Gastrocnemius medialis (tissue), 4 donors: ENCODE measurements around the gene ZNF287. TPM values are rescaled to one million over a fixed set of nuclear protein-coding genes. Genes with fewer than 3 reads are reported as not detected.
A peak's percentile ranks its signal among the peaks of the same experiment; 100 is the strongest.

Source experiments
- ATAC-seq, 2 donors: fragments of 150-250 bp; one replicate each; pipeline ENCODE4 v1.9.1; 2016
- DNase-seq, 2 donors: peaks; one replicate each; pipeline ENCODE4 v3.0.0-alpha.2; 2019
- H3K27ac ChIP-seq, 4 donors: fragments of 200-600 bp; sonication (generic); 1 replicate in 1 of 4; 2 replicates in 3 of 4; pipeline ENCODE4 v1.5.1; 2016 to 2018; ENCODE audit warnings: mild to moderate bottlenecking in 2 of 4, moderate library complexity in 1 of 4
- H3K27me3 ChIP-seq, 3 donors: fragments of 200-600 bp; sonication (generic) in 2 of 3; 1 replicate in 1 of 3; 2 replicates in 2 of 3; pipeline versions ENCODE4 v1.5.1 to v1.6.0; 2016 to 2019; ENCODE audit warnings: mild to moderate bottlenecking in 1 of 3, moderate library complexity in 1 of 3
- H3K36me3 ChIP-seq, 2 donors: fragments of 200-600 bp; sonication (generic) in 1 of 2; one replicate each; pipeline ENCODE4 v1.5.1; 2017 to 2018
- H3K4me1 ChIP-seq, 2 donors: fragments of 200-600 bp; sonication (generic) in 1 of 2; one replicate each; pipeline ENCODE4 v1.5.1; 2016 to 2017; ENCODE audit warnings: mild to moderate bottlenecking in 2 of 2
- H3K4me3 ChIP-seq, 4 donors: fragments of 200-600 bp; sonication (generic) in 3 of 4; 1 replicate in 1 of 4; 2 replicates in 3 of 4; pipeline ENCODE4 v1.5.1; 2016 to 2019; ENCODE audit warnings: mild to moderate bottlenecking in 2 of 4
- H3K9me3 ChIP-seq, 3 donors: fragments of 200-600 bp; sonication (generic) in 2 of 3; 1 replicate in 1 of 3; 2 replicates in 2 of 3; pipeline ENCODE4 v1.5.1; 2016 to 2019
- POLR2A ChIP-seq, 2 donors: fragments of 450-650 bp; IDR thresholded peaks; one replicate each; pipeline ENCODE4 v1.6.1; 2017; ENCODE audit warnings: antibody characterized with exemption in 2 of 2, mild to moderate bottlenecking in 2 of 2, moderate library complexity in 2 of 2
- in situ Hi-C, 4 donors: fragments of 200-750 bp; cut with MboI; loops; one replicate each; pipeline versions ENCODE4 v1.15.0 to v1.8.0; 2017; ENCODE audit warnings: low sequenced_read_pairs in 4 of 4
- intact Hi-C: fragments of 100-400 bp; cut with DNase I; formaldehyde crosslinking; loops from one replicate; pipeline ENCODE4 v1.15.1; 2023; ENCODE audit warnings: low total_unique reads
- total RNA-seq, 4 donors: library from RNA; depleted of rRNA; stranded (reverse); fragments of >200 nt; gene quantifications; one replicate each; pipeline versions ENCODE4 v1.1.0 to v1.2.3, GENCODE V29; 2016
- TF ChIP-seq, protein P1 (sequence below), 5 experiments: fragments of 450-650 bp in 3 of 5; fragments of 200-600 bp in 2 of 5; sonication (generic) in 2 of 5; IDR thresholded peaks in 4 of 5; conservative IDR thresholded peaks in 1 of 5; 1 replicate in 4 of 5; 2 replicates in 1 of 5; pipeline ENCODE4 v1.5.1; 2016 to 2019; ENCODE audit warnings: antibody characterized with exemption in 5 of 5, mild to moderate bottlenecking in 3 of 5, moderate library complexity in 3 of 5

ZNF287 gene
- total RNA-seq, 4 donors from 2014 or later, result 1.5 to 7.2 (median 4.9) TPM

DNA sequence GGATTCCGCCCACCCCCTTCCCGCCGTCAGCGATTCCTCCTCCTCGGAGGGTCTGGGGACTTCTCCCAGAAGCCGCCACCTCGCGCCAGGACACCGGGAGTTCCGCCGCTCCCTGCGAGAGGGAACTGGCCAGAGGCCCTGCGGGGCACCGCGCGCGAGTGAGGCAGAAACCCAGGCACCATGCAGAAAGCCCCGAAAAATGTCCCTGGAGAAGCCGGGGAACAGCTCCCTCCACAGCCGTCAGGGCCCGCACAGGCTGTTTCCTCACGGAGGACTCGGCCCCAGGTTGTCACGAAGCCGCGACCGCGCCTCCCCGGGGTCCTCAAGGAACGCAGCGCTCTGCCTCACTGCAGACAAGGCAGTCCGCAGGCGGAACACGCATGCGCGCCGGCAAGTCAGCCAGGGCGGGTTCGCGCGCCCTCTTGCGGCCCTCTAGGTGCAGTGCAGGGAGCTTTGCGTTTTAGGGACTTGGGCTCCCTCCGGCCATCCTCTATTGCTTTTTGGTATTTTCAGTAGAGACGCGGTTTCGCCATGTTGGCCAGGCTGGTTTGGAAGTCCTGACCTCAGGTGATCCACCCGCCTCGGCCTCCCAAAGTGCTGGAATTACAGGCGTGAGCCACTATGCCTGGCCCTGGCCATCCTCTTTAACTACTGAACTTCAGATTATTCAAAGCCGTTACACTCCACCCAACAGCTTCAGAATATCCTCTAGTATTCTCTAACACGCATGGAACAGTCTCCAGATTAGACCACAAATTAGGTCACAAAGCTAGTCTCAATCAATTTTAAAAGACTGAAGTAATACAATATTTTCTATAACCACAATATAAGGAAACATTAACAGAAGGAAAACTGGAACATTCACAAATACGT is 20.3 kb upstream of the ZNF287 start:
- H3K27ac ChIP-seq, result peak overlapping the region; percentile 35 to 62 (median 55)

GRCh38 chr17:16585796-16586195 is 16.8 kb upstream of the ZNF287 start:
- peak in 1 of 2 donors; percentile 13 for DNase-seq
- intact Hi-C loops, result no loop called here

More for the DNA sequence above, 20.3 kb upstream of the ZNF287 start:
- peak; percentile 90 to 92 for ATAC-seq
- intact Hi-C loops (loop anchor here (1.0 to 2.0 kb wide), 2 partner anchors 54 to 63 kb away; partner anchors contain the start of gene ZNF624), in situ Hi-C loops (loop anchor here in 3 of 4 donors (10.0 to 25.0 kb wide), 2 partner anchors 55 to 398 kb away; no protein-coding TSS in a partner anchor)
- Histone ChIP-seq H3K27me3 (peaks cover 0 to 3% (median 0%) of the 10 kb centered on the region in 3 donors), H3K9me3 (no peaks in the 10 kb centered on the region), H3K4me3 (peak overlapping the region; percentile 64 to 79 (median 68)), H3K4me1 (peaks cover 4 to 8% of the 10 kb centered on the region in 2 donors), H3K36me3 (no peaks in the 10 kb centered on the region)
- no peak for TF ChIP-seq POLR2A (IDR thresholded peaks at IDR 0.05)
- TF ChIP-seq, protein P1, sequence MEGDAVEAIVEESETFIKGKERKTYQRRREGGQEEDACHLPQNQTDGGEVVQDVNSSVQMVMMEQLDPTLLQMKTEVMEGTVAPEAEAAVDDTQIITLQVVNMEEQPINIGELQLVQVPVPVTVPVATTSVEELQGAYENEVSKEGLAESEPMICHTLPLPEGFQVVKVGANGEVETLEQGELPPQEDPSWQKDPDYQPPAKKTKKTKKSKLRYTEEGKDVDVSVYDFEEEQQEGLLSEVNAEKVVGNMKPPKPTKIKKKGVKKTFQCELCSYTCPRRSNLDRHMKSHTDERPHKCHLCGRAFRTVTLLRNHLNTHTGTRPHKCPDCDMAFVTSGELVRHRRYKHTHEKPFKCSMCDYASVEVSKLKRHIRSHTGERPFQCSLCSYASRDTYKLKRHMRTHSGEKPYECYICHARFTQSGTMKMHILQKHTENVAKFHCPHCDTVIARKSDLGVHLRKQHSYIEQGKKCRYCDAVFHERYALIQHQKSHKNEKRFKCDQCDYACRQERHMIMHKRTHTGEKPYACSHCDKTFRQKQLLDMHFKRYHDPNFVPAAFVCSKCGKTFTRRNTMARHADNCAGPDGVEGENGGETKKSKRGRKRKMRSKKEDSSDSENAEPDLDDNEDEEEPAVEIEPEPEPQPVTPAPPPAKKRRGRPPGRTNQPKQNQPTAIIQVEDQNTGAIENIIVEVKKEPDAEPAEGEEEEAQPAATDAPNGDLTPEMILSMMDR (IDR thresholded peaks at IDR 0.05 in 4 of 5, conservative IDR thresholded peaks at IDR 0.05 in 1 of 5), result peak; percentile 91 to 100 (median 92)
- peak; percentile 79 to 84 for DNase-seq

DNA sequence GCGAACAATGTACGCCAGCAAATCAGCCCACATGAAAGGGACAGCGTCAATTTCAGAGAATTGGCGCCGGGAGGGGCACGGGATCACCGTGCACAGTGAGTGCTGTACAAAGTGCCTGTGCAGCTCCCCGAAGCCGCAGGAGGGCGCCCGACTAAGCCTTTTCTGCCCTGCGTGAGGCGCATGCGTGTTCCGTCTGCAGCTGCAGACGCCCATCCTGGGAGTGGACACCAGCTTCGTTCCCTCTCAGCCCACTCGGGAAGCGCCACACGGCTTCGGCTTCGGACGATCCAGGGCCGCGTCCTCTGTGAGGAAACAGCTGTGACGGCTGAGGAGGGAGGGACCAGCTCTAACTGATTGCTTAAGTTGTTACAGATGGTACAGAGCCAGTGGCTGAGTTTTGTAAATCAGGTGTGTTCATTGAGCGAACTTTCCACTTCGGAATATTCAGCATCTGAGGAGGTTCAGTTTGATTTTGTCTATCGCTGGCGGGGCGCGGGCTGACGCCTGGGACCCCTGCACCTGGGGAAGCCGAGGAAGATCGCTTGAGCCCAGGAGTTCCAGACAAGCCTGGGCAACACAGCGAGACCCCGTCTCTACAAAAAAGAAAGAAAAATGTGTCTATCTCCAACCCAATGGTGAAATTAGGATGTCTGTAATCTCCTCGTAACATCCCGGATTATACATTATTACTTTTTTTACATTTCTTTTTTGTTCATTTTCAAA is 15.4 kb upstream of the ZNF287 start:
- ATAC-seq (peak; percentile 82 to 87), DNase-seq (peak; percentile 77 to 84)
- Histone ChIP-seq H3K9me3 (no peaks in the 10 kb centered on the region), H3K4me1 (peaks cover 10 to 12% of the 10 kb centered on the region in 2 donors), H3K4me3 (peak overlapping the region; percentile 38 to 51 (median 42)), H3K36me3 (no peaks in the 10 kb centered on the region), H3K27me3 (peaks cover 0 to 8% (median 4%) of the 10 kb centered on the region in 3 donors), H3K27ac (peak overlapping the region; percentile 7 to 51 (median 16))
- TF ChIP-seq, protein P1 (IDR thresholded peaks at IDR 0.05 in 4 of 5, conservative IDR thresholded peaks at IDR 0.05 in 1 of 5), result peak; percentile 69 to 91 (median 77)
- TF ChIP-seq POLR2A (IDR thresholded peaks at IDR 0.05), result no peak
- in situ Hi-C loops, result loop anchor here in 3 of 4 donors (10.0 to 25.0 kb wide), 2 partner anchors 50 to 403 kb away; no protein-coding TSS in a partner anchor
- intact Hi-C loops, result no loop called here

More at GRCh38 chr17:16585796-16586195, 16.8 kb upstream of the ZNF287 start:
- in situ Hi-C loops, result loop anchor here in 3 of 4 donors (10.0 to 25.0 kb wide), 2 partner anchors 51 to 402 kb away; no protein-coding TSS in a partner anchor
- TF ChIP-seq, protein P1 (IDR thresholded peaks at IDR 0.05 in 4 of 5, conservative IDR thresholded peaks at IDR 0.05 in 1 of 5), result no peak
- TF ChIP-seq POLR2A (IDR thresholded peaks at IDR 0.05), result no peak
- Histone ChIP-seq H3K4me1 (peaks cover 10 to 12% of the 10 kb centered on the region in 2 donors), H3K4me3 (no peak overlapping the region), H3K27me3 (peaks cover 0 to 8% (median 0%) of the 10 kb centered on the region in 3 donors), H3K36me3 (no peaks in the 10 kb centered on the region), H3K27ac (no peak overlapping the region), H3K9me3 (no peaks in the 10 kb centered on the region)
- ATAC-seq, result no peak

DNA sequence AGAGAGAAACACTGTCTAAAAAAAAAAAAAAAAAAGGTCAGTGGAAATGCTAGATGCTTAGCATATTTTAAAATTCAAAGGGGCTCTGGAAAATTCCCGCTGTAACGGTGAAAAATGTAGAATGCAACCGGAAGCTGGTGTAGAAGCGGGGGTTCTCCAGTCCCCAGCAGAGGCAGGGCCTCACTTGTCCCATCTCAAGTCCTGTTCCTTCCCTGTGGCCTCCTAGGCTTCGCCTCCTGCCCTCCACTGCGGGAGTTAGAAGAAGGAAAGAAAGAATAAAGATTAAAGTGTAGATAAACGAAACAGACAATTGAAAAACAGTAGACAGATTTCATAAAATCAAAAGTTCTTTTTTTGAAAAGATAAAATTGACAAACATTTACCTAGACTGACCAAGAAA is 14.8 kb upstream of the ZNF287 start:
- peaks cover 9 to 10% of the 10 kb centered on the region in 2 donors for H3K4me1 ChIP-seq
- in situ Hi-C loops (loop anchor here in 3 of 4 donors (10.0 to 25.0 kb wide), 2 partner anchors 49 to 404 kb away; no protein-coding TSS in a partner anchor), intact Hi-C loops (no loop called here)
- TF ChIP-seq POLR2A (IDR thresholded peaks at IDR 0.05), result no peak
- TF ChIP-seq, protein P1 (IDR thresholded peaks at IDR 0.05 in 4 of 5, conservative IDR thresholded peaks at IDR 0.05 in 1 of 5), result no peak
- no peaks in the 10 kb centered on the region for H3K9me3 ChIP-seq
- H3K27me3 ChIP-seq, result peaks cover 0 to 8% (median 4%) of the 10 kb centered on the region in 3 donors
- ATAC-seq (no peak), DNase-seq (no peak)
- peak overlapping the region in 2 of 4 donors; percentile 7 to 9 for H3K27ac ChIP-seq
- no peaks in the 10 kb centered on the region for H3K36me3 ChIP-seq
- H3K4me3 ChIP-seq, result peak overlapping the region in 3 of 4 donors; percentile 39 to 51 (median 44)
